Fibroblast of gingiva (primary cell): ENCODE data around the gene NAP1L1.

Experiments used
- DNase-seq: peaks from one replicate; pipeline ENCODE4 v3.0.0-alpha.2; 2011; ENCODE audit warnings: low read depth

Gene NAP1L1

DNA sequence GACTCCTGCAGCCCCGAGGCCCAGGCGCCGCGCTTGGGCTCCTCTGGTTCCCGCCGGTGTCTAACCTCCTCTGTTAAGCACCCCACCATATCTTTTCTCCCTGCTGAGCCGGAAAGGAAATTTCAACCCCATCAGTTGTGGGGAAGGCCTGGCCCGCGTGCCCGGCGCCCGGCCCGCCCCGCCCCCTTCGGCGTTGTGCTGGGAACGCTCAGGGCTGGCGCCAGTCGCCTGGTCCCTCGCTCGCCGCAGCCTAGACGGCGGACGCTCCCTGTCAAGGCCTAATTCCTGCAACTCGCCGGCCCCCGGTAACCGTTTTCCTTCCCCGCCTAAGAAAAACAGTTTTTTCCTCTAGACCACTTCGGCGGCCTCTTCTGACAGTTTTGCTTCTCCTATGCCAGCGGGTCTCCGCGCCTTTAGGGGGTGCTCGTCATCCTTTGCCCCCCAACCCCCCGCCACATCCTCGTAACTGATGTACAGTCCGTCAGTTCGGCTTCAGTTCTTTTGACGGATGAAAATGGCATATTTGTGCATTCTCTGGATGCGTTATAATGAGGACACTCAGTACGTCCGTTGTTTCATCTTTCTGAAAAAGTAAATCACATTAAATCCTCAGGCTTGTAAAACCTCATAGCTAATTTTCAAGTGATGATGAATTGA is 506 bp upstream of the NAP1L1 start:
- DNase-seq = no peak

DNA sequence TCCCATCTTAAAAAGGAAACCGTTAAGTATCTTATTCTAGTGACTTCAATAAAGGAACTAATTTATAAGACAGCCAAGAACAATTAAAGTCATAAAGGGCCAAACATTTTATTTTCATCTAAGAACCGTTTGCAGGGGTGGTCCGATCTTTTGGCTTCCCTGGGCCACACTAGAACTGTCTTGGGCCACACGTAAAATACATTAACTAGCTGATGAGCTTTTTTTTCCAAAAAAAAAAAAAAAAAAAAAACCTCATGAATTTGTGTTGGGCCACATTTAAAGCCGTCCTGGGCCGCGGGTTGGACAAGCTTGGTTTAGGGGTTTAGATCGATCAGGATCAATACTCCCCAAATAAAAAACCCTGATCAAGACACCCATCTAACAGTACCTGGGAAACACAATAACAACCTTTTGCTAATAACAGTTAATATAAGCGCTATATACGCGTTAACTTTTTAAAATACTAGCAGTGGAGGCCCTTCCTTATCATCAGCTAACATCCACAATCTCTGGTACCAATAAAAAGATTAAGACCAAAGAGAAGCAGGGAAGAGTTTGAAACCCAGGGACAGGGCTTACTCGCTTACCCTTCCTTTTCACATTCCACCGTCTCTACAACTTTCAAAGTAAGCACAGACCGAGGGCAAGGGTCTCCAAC is 1.1 kb downstream of the NAP1L1 start:
- no peak for DNase-seq

DNA sequence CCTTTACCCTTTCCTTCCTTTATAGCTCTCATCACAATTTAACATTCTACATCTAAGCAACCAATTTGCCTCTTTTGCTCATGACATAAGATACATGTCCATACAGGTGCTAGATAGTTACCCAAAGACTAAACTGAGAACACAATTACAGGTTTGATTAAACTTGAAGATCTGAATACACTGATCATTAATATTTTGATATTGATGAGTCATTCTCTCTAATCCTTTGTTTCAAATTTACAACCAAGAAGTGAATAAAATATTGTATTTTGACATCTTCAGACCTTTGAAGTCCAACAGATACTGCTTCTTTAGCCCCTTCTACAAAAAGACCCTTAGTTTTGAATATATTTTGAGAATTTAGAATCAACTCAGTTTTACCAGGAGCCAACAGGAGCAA is 2.6 kb downstream of the NAP1L1 start:
- no peak for DNase-seq

DNA sequence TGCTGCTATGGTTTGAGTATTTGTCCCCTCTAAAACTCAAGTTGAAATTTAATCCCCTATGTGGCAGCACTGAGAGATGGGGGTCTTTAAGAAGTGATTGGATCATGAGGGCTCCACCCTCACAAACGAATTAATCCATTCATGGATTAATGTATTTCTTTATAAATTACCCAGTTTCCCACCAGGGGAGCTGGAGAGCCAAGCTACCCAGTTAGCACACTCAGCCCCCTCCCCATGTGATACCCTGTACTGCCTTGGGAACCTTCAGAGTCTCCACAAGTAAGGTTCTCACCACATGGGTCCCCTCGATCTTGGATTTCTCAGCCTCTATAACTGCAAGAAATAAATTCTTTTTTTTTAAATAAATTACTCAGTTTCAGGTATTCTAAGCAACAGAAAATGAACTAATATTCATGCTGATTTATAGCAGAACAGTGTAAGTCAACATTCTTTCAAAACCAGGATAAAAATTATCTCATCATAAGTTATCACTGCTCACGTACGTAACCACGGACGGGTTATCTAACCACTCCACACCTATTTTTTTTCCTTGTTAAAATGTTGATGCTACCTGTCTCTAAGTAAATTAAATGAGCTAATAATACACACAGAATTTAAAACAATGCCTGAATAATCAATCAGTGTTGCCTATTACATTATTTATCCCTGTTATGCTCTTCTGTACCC is 3.6 kb downstream of the NAP1L1 start:
- DNase-seq = no peak

DNA sequence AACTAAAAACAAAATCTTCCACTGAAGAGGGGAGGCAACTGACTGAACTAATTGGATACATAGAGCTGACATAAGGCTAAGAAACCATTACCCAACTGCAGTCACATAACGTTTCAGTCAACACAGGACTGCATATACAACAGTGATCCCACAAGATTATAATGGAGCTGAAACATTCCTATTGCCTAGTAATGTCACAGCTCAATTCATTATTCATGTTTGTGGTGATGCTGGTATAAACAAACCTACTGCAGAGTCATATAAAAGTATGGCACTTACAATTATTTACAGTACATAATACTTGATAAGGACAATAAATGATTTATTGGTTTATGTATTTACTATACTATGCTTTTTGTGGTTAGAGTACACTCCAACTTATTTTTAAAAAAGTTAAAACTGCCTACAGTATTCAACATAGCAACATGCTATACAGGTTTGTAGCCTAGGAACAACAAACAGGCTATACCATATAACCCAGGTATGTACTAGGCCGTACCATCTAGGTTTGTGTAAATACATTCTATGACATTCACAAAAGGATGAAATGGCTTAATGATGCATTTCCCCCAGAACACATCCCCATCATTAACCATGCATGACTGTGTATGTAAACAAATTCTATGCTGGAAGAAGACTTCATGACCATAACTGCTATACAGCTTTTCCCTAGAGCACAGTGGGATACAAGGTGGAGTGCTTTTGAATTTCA is 4.3 kb downstream of the NAP1L1 start:
- DNase-seq = no peak

DNA sequence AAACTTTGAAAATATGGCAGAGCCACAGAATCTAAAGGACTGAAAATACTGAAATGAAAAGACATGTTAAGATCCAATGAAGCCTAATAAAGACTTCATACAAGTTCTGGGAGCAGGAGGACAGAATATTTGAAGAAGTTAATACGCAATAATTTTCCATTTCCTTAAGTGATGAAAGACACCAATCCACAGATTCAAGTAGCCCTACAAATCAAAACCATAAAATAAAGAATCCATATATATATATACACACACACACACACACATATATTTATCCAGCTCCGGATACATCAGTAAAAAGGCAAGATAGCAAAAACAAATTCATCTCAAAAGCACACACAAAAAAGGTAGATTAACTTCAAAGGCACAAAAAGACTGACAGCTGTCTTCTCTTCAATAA is 5.7 kb downstream of the NAP1L1 start:
- no peak for DNase-seq

DNA sequence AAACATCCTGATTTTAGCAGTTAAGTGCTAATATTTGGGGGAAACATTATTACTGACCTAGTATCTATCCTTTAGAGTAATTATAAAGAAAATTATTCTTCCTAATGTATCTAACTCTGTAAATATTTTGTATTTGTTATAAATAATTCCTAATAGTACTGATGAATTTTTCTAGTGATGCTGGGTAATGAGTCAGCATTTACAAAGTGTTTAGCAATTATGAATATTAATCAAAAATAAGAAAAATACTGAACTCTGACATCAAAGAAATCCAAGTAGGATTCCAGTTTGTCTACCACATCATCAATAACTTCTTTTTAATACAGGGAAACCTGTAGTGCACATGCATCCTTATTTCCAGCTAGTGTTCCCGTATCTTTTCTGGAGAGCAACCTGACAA is 9.0 kb downstream of the NAP1L1 start:
- DNase-seq = no peak

DNA sequence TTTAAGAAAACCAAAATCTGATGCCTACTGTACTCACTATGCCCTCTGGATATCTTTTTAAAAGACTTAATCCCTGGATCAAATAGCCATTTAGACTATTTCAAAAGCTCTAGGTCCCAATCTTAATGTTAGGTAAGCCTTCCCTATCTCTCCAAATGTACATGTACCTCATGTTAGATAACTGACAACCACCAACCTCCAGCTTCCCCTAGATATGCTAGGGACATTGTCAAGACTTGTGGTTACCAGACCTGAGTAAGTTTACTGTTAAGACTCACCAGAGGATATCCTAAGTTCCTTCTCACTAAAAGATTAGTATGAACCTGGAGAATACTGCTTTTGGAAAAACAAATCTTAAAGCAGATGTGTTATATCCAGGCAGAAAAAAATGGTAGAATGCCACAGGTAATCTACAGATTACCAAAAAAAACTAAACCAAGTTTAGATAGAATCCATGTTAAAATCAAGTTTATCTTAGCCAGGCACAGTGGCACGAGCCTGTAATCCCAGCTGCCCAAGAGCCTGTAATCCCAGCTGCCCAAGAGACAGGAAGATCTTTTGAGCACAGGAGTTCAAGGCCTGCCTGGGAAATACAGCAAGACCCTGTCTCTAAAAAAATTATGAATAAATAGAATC is 9.7 kb downstream of the NAP1L1 start:
- DNase-seq = no peak

DNA sequence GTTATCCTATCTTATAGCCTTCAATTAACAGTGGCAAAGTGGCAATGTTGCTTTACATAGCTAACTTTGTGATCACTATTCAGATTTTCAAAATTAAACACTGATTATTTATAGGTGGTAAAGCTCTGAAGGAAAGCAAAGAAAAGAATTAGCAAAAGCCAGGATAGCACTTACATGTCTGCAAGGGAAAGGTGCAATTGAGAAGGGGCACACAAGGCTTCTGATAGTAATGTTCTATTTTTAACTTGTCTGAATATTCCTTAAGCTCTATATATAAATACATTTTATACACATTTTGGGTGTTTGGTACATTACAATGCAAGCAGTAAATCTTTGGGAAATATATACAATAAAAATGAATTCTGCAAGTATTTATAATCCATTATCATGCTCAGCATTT is 10.9 kb downstream of the NAP1L1 start:
- no peak for DNase-seq

DNA sequence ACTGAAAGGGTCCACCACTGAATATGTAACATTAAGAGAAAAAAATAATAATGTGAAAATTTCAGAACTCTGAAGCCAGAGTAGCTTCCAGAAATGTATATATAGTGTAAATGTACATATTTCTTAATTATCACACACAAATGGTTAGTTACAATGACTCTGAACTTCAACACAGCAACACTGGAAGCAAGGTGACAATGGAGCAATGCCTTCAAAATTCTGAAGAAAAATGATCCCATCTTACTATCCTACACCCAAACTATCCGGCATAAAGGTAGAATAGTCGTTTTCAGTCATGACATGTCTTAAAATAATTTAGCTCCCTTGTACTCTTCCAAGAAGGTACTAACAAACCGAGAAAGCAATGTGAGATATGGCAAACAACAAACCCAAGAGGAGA is 11.9 kb downstream of the NAP1L1 start:
- no peak for DNase-seq

DNA sequence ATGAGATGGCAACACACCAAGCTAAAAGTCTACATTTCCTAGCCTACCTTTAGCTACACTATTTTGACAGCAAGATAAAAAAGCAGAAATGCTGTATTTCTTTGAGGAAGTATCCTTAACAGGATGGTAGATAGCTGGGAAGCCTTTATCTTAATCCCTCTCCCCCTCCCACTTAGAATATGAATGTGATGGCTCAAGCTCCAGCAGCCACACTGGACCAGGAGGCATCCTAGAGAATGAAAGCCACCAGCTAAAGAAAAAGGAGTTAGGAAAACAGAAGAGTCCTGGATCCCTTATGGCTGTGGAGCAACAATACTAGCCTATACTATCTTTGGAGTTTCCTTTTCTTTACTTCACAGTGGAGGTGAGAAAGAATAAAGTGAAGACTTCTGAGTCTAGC is 15.1 kb downstream of the NAP1L1 start:
- no peak for DNase-seq

DNA sequence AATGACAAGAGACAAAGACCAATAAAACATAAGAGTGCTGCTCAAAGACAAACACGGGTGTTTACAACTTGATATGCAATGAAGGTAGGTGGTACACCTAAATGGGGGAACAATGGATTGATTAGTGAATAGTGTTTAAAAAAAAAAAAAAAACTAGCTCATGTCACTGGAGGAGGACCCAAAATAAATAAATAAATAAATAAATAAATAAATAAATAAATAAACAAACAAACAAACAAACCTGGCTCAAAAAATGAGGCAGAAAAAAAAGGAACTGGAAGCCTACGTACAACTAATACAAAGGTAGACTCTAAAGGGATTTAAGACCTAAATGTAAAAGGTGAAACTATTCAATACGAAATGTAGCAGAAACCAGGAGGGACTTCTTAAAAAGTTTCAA is 18.6 kb downstream of the NAP1L1 start:
- no peak for DNase-seq

DNA sequence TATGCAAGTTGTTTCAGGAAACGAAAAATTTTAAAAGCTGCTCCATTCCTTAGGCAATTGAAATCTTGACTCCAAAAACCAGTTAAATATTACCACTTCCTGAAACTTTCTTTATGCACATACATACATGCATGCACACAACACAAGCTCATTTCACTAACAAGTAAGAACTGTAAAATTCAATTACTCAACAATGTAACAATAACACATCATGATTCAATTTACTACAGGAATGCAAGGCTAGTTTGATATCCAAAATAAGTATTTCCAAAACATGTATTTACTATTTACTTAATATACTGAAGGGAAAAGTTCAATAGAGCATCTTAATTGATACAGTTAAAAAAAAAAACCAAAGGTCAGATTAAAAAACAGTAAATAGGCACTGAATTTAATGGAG is 19.6 kb downstream of the NAP1L1 start:
- DNase-seq = no peak

DNA sequence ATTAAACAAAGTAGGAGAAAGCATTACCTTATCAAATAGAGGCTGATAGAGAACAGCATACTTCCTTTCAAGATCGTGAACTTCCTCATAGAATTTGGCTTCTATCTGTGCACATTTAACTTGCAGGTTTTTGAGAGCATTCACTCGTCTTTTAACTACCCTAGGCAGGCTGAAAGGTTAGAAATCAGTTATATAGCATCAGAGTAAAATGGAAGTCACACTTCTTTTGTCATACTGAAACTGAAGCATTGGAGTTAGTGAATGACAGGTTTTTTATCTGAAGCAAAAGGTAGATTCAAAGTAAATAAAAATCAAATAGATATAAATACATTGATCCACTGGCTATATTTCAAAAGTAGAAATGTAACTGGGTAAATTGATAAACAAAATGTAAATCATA is 24.4 kb downstream of the NAP1L1 start:
- no peak for DNase-seq

DNA sequence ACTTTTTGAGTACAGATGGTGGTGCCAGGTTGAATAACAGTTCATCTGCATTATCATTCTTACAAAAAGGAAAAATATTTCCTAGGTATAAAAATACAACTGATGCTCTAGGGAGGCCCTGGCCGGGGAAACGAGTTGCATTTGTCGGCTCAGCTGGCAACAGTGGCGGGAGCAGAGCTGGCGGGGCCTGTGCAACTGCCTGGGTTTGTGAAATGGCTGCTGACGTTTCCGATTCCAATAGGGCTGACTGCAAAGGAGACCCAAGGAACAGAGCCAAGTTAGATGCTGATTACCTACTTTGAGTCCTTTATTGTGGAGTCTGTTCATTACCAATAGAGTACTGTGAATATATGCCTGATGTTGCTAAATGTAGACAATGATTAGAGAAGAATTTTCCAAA is 27.2 kb downstream of the NAP1L1 start:
- DNase-seq = no peak

DNA sequence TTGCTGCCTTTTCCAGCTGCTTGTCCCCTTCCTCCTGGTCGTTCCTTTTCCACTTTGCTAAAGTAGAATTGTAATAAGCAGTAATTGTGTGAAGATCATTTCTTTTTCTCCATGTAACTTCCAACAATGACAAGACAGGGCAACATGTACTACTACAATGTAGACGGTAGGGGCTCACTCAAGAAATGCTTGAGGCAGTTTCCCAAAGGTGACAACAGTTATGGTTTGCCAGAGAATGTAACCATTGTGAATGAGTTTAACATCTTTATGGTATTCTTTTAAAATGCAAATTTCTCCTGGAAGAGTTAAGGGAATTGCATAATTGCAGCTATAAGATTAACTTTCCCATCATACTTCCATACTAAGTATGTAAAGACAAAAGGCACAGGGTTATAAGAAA is 29.1 kb downstream of the NAP1L1 start:
- DNase-seq = no peak

DNA sequence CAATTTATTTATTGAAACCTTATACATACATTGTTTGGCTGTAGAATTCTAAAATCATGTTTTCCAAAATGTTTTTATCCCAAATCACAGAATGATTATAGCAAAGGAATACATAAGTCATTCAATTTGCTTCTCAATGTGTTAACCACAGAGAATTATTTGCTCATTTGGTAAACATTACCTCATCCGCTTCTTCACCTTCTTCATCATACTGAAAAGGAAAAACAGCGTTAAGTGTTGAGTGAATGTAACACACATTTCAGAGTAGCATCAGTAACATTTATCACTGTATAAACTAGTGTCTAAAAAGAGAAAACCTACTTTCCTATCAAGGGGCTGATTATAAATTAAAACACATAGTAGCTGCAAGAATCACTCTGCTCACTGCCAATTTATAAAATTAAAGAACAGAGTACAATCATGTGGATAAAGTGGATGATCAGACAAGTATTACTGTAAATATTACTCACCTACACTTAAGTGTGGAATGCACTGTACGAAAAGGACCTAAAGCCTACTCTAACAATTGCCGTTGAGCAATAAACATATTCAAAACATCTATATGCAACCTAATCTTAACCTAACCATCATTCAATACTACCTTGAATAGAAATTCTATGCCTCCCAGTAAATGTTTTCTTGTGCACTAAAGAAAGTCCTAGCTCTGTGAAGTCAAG is 34.8 kb downstream of the NAP1L1 start:
- DNase-seq = no peak

DNA sequence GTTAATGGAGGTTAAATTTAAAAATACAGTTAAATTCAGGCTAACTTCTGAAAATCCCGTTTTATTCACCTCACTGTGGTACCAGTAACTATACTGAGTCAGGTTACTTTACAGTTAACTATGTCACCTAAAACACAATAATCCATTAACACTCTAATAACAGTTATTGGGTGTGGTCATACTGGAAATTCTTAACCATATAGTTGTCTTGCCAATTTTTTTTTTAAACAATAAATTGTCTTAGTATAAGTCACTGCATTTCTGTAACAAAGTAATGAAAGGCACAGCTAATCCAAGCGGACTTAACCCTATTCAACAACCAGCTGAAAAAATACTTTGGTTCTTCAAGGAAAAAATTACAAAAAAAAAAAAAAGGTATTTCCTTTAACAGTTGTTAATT is 36.7 kb downstream of the NAP1L1 start:
- DNase-seq = no peak

DNA sequence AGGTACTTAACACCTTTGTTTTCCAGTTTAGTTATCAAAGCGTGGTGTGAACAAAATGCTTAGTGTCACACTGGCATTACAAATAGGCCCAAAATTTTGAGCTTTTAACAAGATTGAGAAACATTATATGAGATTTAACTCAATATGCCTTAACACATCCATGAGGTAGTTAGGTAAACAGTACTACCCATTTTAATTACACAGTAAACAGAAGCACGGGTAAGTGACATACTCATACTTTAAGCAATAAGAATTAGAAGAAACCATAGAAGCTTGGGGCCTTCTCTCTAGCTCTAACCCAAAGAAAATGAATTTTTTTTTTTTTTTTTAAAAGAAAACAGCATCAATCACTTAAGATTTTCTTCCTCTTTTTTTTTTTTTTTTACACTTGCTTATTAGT is 37.4 kb downstream of the NAP1L1 start:
- no peak for DNase-seq

DNA sequence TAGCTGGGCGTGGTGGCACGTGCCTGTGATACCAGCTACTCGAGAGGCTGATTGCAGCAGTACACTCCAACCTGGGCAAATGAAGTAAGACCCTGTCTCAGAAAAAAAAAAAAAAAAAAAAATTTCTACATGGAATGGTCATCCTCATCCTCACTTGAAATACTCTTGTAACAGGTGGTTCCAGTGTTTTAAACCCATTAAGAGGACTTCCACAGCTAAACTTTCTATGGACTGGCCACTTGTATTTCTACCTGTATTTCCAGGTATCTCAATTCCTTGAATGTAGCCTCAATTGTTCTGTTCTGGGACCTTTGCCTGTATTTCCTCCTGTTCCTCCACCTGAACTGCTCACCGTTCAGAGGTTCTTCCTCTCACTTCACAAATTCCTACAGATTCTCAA is 41.1 kb downstream of the NAP1L1 start:
- no peak for DNase-seq

DNA sequence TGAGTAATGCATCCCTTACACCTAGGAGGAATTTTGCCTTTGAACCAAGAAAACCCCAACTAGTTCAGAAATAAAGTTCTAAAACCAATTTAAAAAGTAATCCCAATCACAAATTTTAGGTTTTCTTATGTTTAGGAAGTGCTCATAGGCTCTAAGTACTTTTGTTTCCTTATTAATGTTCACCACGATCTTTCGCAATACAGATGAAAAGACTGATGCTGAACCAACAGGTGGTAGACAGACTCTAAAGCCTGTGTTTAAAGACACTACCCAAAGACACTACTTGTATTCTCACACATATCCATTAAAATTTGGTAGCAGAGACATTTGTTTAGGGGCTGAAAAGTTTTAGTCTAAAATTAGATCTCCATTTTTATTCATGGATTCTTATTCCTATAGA is 42.3 kb downstream of the NAP1L1 start:
- DNase-seq = no peak

DNA sequence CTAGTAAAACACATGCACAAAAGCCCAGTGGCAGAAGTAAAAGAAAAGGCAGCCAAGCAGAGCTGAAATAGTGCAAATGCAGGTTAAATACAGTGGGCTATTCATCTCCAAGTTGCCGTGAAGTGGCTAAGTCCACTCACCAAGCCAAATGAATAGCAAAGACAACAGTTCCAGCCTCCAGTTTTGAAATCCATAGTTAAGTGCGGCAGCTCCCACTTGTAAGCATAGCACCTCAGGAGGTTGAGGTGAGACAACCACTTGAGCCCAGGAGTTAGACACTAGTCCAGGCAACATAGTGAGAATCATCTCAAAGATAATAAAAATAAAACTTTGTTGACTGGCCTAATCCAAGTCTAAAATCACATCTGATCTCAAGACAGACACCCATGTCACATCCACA is 43.1 kb downstream of the NAP1L1 start:
- no peak for DNase-seq
